Measurements from ENCODE around the gene KRT37.

DNA sequence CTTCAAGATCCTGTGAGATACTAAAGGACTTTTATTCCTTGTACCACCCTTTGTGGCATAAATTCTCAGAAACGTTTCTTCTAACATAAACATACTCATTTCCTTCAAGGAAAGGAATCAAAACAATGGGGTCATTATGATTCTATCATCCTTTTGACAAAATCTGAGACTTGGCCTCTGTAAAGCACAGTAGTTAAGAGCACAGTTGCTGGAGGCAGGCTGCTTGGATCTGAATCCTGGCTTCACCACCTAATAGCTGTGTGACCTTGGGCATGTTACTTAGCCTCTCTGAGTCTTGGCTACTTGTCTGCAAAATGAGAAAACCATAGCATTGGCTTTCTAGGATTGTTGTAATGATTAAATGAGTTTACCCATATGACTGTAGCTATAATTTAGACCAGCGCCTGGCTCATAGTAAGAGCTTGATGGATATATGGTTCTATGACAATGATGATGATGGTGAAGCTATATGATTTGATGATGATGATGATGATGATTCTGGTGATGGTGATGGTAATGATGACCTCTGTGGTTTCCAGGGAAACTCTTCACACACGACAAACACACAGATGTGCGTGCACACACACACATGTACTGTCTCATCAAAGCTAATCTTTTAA is 20.9 kb downstream of the KRT37 start:
- TF ChIP-seq, protein P1, sequence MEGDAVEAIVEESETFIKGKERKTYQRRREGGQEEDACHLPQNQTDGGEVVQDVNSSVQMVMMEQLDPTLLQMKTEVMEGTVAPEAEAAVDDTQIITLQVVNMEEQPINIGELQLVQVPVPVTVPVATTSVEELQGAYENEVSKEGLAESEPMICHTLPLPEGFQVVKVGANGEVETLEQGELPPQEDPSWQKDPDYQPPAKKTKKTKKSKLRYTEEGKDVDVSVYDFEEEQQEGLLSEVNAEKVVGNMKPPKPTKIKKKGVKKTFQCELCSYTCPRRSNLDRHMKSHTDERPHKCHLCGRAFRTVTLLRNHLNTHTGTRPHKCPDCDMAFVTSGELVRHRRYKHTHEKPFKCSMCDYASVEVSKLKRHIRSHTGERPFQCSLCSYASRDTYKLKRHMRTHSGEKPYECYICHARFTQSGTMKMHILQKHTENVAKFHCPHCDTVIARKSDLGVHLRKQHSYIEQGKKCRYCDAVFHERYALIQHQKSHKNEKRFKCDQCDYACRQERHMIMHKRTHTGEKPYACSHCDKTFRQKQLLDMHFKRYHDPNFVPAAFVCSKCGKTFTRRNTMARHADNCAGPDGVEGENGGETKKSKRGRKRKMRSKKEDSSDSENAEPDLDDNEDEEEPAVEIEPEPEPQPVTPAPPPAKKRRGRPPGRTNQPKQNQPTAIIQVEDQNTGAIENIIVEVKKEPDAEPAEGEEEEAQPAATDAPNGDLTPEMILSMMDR (IDR thresholded peaks at IDR 0.05; ENCODE audit: borderline replicate concordance, extremely low read depth, low read length, poor library complexity, severe bottlenecking), result no peak
- TF ChIP-seq EZH2 (IDR thresholded peaks at IDR 0.05; ENCODE audit: borderline replicate concordance, low read depth, low read length, severe bottlenecking), result no peak
